Adrenal gland (tissue), 12 donors: ENCODE data around the gene METTL16. TPM values are rescaled to one million over a fixed set of nuclear protein-coding genes. Genes with fewer than 3 reads are reported as not detected.

ENCODE experiments used
- DNase-seq, 7 donors: peaks; one replicate each; pipeline ENCODE4 v3.0.0-alpha.2; 2019 to 2020
- H3K27ac ChIP-seq, 5 donors: fragments of 200-600 bp; sonication (generic) in 4 of 5; 1 replicate in 3 of 5; 2 replicates in 2 of 5; pipeline versions ENCODE4 v1.5.1 to v1.8.0; 2016 to 2020; ENCODE audit warnings: mild to moderate bottlenecking in 1 of 5
- H3K27me3 ChIP-seq: fragments of 200-600 bp; 2 replicates; pipeline ENCODE4 v1.8.0; 2021
- H3K36me3 ChIP-seq, 2 donors: fragments of 200-600 bp; replicated peaks in 1 of 2; 1 replicate in 1 of 2; 2 replicates in 1 of 2; pipeline versions ENCODE4 v1.5.1 to v1.8.0; 2018 to 2022
- H3K4me1 ChIP-seq, 2 donors: fragments of 200-600 bp; replicated peaks in 1 of 2; 1 replicate in 1 of 2; 2 replicates in 1 of 2; pipeline versions ENCODE4 v1.5.1 to v1.8.0; 2018 to 2021
- H3K4me3 ChIP-seq, 4 donors: fragments of 200-600 bp; sonication (generic) in 3 of 4; one replicate each; pipeline ENCODE4 v1.5.1; 2016 to 2018
- H3K9me3 ChIP-seq, 3 donors: fragments of 200-600 bp; sonication (generic) in 1 of 3; replicated peaks in 1 of 3; 1 replicate in 2 of 3; 2 replicates in 1 of 3; pipeline versions ENCODE4 v1.5.1 to v1.8.0; 2016 to 2021
- POLR2A ChIP-seq, 2 donors: fragments of 450-650 bp; IDR thresholded peaks; one replicate each; pipeline ENCODE4 v1.6.1; 2017; ENCODE audit warnings: antibody characterized with exemption in 2 of 2, mild to moderate bottlenecking in 2 of 2, moderate library complexity in 1 of 2
- WGBS, 4 donors: extraction: QIAGEN DNeasy Blood & Tissue Kit in 2 of 4; methylation state at CpG; one replicate each; pipeline versions ENCODE4 v1.1.5 to v1.1.7; 2013 to 2017; 5-methylcytosine and 5-hydroxymethylcytosine counted together
- intact Hi-C, 2 donors: fragments of 100-400 bp; cut with DNase I; formaldehyde crosslinking; loops; one replicate each; pipeline versions ENCODE4 v1.14.1 to v1.15.0; 2022 to 2023
- polyA plus RNA-seq, 3 donors: library from polyadenylated mRNA; stranded (reverse); fragments of 200-250 nt in 2 of 3; fragments of 350-450 nt in 1 of 3; fragmentation: Illumina TruSeq in 1 of 3; extraction: RNeasy Lipid Tissue Mini Kit (QIAGEN cat#74804) in 1 of 3; gene quantifications; one replicate each; pipeline ENCODE4 v1.2.3, GENCODE V29; 2013 to 2014
- total RNA-seq, 9 donors: library from RNA; depleted of rRNA in 4 of 9; stranded (reverse); fragments of >200 nt in 4 of 9; fragments of 120-200 nt in 1 of 9; fragmentation: NEBNext Ultra II Directional in 1 of 9; extraction: Animal tissue kit (Norgen Biotek cat#: 25700) in 1 of 9; gene quantifications; one replicate each; pipeline versions ENCODE4 v1.1.0 to v1.2.4, GENCODE V29; 2013 to 2023
- TF ChIP-seq, protein P1 (sequence below), 6 experiments: fragments of 450-650 bp in 4 of 6; fragments of 200-600 bp in 2 of 6; sonication (generic) in 1 of 6; IDR thresholded peaks; 1 replicate in 5 of 6; 2 replicates in 1 of 6; pipeline versions ENCODE4 v1.5.1 to v1.8.0; 2016 to 2021; ENCODE audit warnings: antibody characterized with exemption in 6 of 6, mild to moderate bottlenecking in 2 of 6, moderate library complexity in 1 of 6
- donor health status: healthy with polysubstance abuse.
- donor health status: Bipolar disorder and iron deficiency.
- donor health status: DM: yes; HTN: yes; CAD: no.
- donor health status: DM: no; HTN: no; CAD: no.
- donor health status: DM: no; HTN: no; CAD: no.
- donor health status: DM: yes; HTN: yes; CAD: no.

Gene METTL16
- total and polyA plus RNA-seq, 12 donors: 15.3 to 94.7 (median 33.2) TPM

DNA sequence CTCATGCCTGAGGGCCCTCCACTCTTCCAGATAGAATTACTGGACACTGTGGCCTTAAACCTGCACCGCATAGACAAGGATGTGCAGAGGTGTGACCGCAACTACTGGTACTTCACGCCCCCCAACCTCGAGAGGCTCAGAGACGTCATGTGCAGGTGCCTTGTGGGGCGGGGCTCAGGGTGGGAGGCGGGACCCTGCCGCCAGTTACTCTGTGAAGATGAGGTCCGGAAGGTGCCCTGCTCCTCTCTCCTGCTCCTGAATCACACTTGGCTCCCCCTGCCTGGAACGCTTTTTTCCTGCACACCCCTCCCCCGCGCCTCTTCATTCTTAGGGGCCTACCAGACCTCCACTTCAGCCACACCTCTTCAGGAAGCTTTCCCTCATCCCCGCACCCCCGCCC lies 135.6 kb downstream of the METTL16 start:
- WGBS, 4 donors: 92 to 95% (median 94%) methylated on average over 6 to 14 of the region's 14 CpGs
- no peak overlapping the region for H3K4me3 ChIP-seq
- TF ChIP-seq POLR2A (IDR thresholded peaks at IDR 0.05): no peak
- TF ChIP-seq, protein P1, sequence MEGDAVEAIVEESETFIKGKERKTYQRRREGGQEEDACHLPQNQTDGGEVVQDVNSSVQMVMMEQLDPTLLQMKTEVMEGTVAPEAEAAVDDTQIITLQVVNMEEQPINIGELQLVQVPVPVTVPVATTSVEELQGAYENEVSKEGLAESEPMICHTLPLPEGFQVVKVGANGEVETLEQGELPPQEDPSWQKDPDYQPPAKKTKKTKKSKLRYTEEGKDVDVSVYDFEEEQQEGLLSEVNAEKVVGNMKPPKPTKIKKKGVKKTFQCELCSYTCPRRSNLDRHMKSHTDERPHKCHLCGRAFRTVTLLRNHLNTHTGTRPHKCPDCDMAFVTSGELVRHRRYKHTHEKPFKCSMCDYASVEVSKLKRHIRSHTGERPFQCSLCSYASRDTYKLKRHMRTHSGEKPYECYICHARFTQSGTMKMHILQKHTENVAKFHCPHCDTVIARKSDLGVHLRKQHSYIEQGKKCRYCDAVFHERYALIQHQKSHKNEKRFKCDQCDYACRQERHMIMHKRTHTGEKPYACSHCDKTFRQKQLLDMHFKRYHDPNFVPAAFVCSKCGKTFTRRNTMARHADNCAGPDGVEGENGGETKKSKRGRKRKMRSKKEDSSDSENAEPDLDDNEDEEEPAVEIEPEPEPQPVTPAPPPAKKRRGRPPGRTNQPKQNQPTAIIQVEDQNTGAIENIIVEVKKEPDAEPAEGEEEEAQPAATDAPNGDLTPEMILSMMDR (IDR thresholded peaks at IDR 0.05): no peak
- intact Hi-C loops: no loop called here
- H3K4me1 ChIP-seq: no peaks in the 10 kb centered on the region
- no peak for DNase-seq
- peaks cover 0 to 32% of the 10 kb centered on the region in 2 donors for H3K36me3 ChIP-seq
- no peaks in the 10 kb centered on the region for H3K27me3 ChIP-seq
- no peak overlapping the region for H3K27ac ChIP-seq
- H3K9me3 ChIP-seq: no peaks in the 10 kb centered on the region

DNA sequence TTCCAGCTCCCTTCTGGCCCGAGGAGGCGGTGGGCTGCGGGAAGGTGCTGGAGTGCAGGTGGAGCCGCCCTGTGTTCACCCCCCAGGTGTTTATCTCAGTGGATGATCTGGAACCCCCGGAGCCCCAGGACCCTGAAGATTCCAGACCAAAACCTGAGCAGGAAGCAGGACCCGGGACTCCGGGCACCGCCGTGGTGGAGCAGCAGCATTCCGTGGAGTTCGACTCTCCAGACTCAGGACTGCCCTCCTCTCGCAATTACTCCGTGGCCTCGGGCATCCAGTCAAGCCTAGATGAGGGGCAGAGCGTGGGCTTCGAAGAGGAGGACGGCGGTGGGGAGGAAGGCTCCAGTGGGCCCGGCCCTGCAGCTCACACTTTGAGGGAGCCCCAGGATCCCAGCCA lies 136.3 kb downstream of the METTL16 start:
- peak in 1 of 7 donors; percentile 14 for DNase-seq
- intact Hi-C loops: no loop called here
- Histone ChIP-seq H3K36me3 (peaks cover 0 to 32% of the 10 kb centered on the region in 2 donors), H3K4me3 (no peak overlapping the region), H3K4me1 (no peaks in the 10 kb centered on the region), H3K27ac (no peak overlapping the region), H3K9me3 (no peaks in the 10 kb centered on the region), H3K27me3 (no peaks in the 10 kb centered on the region)
- no peak for TF ChIP-seq POLR2A (IDR thresholded peaks at IDR 0.05)
- TF ChIP-seq, protein P1 (IDR thresholded peaks at IDR 0.05): no peak
- 90 to 94% (median 93%) methylated on average over 12 to 19 of the region's 19 CpGs; no CpG with 5 or more reads in 1 of the 4 donors for WGBS, 4 donors

DNA sequence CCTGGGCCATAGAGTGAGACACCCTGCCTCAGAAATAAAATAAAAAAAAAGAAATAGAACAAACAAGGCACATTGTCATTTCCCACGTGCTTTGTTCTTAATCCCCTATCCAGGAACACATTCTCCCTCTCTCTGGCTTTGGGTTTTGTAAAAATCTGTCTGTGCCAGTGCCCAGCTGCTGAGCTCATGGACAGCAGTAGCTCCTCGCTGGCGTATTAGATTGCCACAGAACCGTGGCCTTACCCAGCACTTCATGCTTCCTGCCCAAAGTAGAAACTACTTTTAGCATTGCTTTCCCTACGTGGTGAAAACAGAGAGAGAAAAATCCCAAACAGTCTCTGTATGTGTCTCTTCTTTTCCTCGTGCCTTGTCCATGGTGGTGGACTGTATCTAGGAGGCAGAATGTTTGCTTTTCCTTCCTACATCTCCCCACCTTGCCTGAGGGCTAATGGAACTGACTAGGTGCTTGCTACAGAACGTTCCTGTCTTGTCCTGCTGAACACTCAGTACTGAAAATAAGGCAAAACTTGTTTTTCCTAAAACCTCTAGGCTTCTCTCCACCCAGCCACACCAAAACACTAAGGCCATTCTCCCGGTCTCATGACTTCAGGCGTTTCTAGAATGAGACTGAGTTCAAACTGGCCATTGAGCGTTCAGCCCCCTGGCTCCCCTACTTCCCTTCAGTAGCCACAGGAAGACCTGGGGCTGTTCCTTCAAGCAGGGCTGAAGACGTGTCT lies 137.0 kb downstream of the METTL16 start:
- Histone ChIP-seq H3K4me1 (no peaks in the 10 kb centered on the region), H3K36me3 (peaks cover 0 to 32% of the 10 kb centered on the region in 2 donors), H3K27me3 (no peaks in the 10 kb centered on the region), H3K9me3 (no peaks in the 10 kb centered on the region), H3K4me3 (no peak overlapping the region), H3K27ac (no peak overlapping the region)
- TF ChIP-seq POLR2A (IDR thresholded peaks at IDR 0.05): no peak
- TF ChIP-seq, protein P1 (IDR thresholded peaks at IDR 0.05): no peak
- intact Hi-C loops: no loop called here
- WGBS, 4 donors: 84 to 90% (median 86%) methylated on average over 10 to 11 of the region's 11 CpGs
- no peak for DNase-seq

DNA sequence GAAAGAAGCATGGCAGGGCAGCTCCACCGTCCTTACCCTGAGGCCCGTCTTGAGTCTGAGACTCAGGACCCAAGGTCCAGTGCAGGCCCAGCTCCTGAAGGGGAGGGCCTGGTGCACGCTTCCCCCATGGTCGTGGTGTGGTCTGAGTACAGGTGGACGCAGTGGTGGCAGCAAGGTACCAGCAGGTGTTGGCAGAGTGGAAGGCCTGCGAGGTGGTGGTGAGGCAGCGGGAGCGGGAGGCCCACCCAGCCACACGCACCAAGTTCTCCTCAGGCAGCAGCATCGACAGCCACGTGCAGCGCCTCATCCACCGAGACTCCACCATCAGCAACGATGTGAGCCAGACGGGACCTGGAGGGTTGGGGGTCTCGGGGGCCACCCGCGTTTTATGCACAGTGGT lies 138.5 kb downstream of the METTL16 start:
- intact Hi-C loops: no loop called here

More for the DNA sequence above, 138.5 kb downstream of the METTL16 start:
- no peaks in the 10 kb centered on the region for H3K4me1 ChIP-seq
- H3K27me3 ChIP-seq: no peaks in the 10 kb centered on the region
- 89 to 98% (median 94%) methylated on average over 9 to 18 of the region's 18 CpGs for WGBS, 4 donors
- no peak for TF ChIP-seq POLR2A (IDR thresholded peaks at IDR 0.05)
- TF ChIP-seq, protein P1 (IDR thresholded peaks at IDR 0.05): no peak
- no peak for DNase-seq
- no peaks in the 10 kb centered on the region for H3K9me3 ChIP-seq
- no peak overlapping the region for H3K27ac ChIP-seq
- peaks cover 0 to 28% of the 10 kb centered on the region in 2 donors for H3K36me3 ChIP-seq
- no peak overlapping the region for H3K4me3 ChIP-seq
